Glomerular visceral epithelial cell (primary cell): ENCODE results near the gene PLCB3.
A peak's percentile ranks its signal among the peaks of the same experiment; 100 is the strongest.

Experiments used
- DNase-seq: peaks from one replicate; pipeline ENCODE4 v3.0.0-alpha.2; 2016; ENCODE audit errors: extremely low spot score

PLCB3 gene

DNA sequence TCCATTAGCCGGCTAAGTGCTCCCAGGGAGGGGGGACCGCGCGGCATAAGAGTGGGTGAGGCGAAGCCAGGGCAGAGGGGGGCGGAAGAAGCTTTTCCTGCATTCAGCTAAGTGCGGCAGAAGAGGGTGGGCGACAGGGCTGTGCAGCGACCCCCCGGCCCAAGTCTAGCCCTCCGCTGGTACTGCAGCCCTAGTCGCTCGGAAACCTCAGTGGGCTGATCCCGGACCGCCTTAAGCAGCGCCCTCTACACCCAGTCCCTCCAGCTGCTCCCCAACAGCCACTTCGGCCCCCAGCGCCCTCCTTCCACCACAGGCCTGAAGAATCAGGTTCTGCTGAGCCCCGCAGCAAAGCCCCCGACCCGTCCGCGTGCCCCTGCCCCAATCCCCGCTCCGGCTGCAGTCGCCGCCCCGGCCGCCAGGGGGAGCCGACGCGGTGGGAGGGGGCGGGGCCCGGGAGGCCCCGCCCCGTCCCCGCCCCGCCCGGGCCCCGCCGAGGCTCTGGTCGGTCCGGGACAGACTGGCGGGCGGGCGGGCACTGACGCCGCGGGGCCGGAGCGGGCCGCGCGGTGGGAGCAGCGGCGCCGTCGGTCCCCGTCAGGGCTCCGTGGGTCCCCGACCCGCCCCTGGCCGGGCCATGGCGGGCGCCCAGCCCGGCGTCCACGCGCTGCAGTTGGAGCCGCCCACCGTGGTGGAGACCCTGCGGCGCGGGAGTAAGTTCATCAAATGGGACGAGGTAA, at the start of gene PLCB3:
Gene PLCB3 (plus strand): TSS at position 515 of the 737 bp plus-strand sequence. CDS start 120 bp downstream, at position 635.
- DNase-seq, result peak; percentile 68

DNA sequence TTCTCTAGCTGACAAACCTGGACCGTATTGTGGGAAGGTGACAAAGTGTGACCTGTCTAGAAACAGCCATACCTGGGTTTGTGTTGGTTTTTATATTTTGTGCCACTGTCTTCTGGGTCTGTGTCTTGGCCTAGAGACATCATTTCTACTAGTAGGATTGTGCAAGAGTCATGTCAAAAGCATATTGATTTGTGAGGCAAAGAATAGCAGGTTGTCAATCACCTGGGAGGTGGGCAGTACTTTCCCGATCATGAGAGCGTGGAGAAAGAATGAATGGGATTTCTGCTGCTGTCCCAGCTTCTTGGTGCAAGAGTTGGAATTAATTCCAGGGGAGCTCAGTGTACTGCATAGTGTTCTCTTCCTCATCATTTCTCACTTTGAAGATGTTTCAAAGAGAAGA, 49.8 kb upstream of the PLCB3 start:
- no peak for DNase-seq

DNA sequence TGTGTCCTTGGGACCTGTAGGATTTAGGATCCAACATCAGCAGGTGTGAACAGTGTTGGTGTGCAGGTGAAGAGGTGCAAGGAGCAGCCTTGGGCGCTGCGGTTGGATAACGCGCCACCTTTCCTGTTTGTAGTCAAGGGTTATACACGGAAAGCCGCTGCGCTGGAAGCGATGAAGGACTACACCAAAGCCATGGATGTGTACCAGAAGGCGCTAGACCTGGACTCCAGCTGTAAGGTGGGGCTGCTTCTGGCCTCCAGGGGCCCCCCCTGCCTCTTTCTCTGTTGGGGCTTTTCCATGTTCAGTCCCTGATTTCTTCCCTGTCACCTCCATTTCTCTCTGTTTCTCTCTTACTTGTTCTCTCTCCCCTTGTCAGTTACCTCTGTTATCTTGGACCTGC, 48.3 kb upstream of the PLCB3 start:
- DNase-seq, result no peak

DNA sequence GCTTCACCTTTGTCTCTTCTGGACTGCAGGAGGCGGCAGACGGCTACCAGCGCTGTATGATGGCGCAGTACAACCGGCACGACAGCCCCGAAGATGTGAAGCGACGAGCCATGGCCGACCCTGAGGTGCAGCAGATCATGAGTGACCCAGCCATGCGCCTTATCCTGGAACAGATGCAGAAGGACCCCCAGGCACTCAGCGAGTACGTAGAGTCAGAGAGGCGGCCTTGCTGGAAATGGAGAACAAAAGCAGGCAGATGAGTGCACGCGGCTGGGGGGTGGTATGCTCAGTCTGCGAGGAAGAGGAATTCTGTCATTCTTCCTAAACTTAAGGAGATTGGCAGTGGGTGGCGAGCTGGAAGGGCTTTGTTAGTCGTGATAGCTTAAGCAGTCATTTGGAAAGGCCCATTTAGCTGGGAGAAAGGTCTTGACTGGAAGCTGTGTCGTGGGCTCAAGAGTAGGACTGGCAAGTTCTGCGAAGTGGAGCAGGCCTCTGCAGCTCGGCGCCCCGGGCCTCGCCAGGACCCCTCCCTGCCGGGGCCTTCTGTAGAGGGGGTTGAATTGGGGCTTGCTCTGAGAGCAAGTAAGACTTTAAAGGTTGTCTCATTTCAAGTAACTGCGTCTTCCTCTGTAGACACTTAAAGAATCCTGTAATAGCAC, 47.8 kb upstream of the PLCB3 start:
- DNase-seq, result no peak

DNA sequence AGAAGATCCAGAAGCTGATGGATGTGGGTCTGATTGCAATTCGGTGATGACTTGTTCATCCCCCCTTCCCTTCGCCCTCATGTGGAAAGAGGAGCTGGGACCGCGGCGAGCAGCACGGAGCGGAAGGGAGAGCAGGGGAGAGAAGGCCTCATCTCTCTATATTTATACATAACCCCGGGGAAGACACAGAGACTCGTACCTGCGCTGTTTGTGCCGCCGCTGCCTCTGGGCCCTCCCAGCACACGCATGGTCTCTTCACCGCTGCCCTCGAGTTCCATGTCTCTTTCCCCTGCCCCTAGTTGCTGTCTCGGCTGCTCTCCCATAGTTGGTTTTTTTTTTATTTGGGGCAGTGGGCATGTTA, 47.3 kb upstream of the PLCB3 start:
- no peak for DNase-seq

DNA sequence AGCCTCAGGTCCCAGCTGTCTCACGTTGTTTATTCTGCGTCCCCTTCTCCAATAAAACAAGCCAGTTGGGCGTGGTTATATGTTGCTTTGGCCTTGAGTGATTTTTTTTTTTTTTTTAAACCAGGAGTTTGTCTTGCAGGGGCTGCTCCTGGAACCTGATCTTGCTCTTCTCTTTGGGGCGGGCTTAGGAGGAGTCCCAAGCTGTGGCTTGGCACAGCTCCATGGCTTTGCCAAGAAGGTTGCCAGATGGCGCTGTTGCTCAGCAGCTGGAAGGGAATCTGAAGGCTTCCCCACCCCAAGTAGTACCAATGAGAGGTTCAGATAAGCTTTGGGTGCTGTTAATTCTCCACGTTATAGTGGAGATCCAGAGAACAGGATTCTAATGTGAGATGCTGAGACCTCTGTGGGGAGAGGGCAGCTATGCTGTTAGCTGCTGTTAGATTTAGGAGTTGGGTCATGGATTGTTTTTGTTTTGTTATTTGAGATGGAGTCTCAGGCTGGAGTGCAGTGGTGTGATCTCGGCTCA, 46.8 kb upstream of the PLCB3 start:
- peak; percentile 92 for DNase-seq

DNA sequence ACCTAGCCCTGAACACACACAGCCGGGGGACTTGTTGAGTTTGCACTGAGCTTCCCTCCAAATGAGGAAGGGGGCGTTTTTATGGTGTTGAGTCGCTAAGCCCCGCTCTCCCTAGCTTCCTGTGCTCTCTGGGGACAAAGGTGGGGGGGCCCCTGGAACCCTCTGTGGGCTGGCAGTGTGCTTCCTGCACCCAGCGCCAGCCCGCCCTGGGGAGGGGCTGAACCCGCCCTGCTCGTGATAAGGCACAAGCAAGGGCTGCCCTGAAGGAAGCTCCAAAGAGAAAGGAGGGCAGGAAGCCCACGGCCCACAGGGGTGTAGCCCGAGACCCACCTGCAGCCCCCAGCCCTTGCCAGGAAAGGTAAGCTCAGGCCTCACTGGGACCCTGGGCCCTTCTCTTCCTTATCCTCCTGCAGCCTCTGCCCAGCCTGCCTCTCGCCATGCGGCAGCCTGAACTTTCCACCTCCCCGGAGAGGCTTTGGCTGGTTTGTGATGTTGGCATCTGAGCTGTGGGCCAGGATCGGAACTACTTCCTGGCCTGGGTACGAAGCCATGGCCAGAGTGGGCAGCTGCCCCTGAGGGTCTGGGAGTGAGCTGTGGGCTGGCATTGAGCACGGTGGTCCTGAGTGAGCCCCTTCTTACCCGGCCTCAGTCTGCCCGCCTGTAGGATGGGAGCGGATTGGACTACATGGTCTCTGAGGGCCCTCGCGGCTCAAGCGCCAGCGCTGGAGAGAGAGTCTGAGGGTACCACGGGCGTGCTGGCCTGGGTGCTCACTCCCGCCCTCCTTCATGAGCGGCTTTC, 44.7 kb upstream of the PLCB3 start, which contains the start of gene FERMT3:
Gene FERMT3 (plus strand): TSS at position 265 of the 799 bp plus-strand sequence. CDS start 644 bp downstream, outside the sequence.
- no peak for DNase-seq

DNA sequence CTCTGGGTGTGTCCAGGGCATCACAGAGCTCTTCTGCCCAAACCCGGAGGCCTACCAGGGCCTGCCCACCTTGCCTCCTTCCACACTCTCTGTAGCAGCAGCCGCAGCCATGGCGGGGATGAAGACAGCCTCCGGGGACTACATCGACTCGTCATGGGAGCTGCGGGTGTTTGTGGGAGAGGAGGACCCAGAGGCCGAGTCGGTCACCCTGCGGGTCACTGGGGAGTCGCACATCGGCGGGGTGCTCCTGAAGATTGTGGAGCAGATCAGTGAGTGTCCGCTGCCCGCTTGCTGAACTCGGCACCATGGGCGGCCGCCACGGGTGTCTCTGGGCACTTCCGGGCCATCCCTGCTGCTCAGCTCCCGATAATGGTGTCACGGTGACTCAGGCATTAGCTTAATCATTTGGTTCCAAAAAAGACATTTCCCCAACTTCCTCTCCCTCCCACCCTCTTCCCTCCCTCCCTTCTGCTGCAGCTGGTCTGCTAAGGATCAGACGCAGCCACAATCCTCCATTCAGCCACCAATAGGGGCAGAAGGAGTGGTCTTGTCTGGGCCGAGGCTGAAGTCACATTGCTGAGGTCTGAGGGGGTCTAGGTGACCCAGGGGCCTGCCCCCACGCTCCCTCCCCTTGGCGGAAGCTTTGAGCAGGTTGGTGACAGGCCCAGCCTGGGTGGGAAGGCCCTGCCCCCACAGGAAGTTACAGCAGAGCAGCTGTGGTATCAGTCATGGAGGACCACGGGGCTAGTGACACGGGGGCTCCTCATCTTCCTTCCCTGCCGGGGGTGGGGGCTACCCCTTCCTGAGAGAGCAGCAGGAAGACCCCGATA, 43.9 kb upstream of the PLCB3 start:
- peak; percentile 35 for DNase-seq

DNA sequence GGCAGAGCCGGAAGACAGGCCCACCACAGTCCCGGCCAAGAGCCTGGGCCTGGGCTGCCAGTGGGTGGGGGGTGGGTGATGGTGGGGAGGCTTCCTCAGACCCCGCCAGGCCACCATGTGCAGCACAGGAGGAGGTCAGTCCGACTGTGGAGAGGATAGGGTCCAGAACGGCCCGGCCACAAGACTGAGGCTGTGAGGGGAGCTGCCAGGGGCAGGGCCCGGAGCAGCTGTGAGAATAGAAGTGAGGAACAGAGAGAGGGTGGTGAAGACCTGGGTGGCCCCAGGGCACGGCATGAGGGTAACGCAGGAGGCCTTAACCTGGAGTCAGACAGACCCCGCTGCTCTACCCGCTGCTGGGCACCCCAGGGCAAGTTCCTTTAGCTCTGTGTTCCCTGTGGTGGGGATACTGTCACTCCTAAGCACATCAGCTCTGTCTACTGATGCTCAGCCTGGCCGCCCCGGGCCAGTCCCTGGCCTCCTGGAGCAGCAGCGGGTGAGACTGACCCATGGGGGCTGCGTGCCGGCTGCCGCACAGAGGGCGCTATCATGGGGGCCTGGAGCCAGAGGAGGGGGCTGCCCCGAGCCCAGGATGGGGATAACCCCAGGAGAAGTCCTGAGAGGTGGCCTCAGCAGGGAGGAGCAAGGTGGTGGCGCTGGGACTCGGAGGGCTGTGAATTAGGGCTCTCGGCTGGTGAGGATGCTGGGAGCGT, 43.1 kb upstream of the PLCB3 start:
- DNase-seq, result no peak

DNA sequence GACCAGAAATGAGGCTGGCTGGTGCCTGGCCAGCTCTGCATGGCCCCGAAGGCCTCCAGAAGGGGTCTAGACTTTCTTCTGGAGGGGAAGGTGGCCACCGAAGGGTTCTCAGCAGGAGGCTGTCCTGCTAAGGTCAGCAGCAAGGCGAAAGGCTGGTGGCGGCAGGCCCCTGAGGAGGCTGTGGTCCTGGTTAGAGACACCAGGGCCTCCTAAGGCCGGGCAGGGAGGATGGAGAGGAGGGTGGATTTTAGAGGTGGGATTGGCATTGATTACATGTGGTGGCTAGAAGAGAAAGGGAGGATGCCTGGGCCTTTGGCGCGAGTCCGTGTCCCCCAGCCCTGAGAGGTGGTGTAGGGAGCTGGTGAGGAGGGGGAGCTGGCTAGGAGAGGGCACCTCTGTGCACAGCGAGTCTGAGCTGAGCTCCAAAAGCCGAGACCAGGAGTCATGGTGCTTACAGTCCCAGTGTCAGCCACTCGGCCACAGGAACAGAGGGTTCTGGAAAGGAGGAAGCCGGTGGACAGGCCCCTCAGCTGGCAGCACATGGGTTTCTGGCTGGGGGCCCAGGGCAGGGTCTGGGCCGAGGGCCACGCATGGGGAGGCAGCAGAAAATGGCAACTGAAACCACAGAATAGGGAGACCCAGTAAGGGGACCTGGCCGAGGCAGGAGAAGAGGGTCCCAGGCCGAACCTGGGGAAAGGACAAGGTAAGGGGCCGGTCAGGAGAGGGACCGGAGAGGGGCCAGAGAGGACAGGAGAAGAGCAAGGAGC, 42.4 kb upstream of the PLCB3 start:
- no peak for DNase-seq

DNA sequence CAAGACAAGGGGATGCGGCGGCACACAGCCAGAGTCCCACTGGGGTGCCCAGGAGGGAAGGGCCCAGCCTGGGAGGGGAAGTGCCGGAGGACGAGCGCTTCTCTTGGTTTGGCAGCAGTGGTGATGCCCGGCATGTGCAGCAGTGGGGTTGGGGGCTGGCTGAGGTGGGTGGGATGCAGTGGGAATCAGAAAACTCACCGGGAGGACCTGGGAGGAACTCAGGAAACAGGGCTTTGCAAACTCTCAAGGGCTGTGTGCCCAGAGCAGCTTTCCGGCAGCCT, 41.8 kb upstream of the PLCB3 start:
- no peak for DNase-seq

DNA sequence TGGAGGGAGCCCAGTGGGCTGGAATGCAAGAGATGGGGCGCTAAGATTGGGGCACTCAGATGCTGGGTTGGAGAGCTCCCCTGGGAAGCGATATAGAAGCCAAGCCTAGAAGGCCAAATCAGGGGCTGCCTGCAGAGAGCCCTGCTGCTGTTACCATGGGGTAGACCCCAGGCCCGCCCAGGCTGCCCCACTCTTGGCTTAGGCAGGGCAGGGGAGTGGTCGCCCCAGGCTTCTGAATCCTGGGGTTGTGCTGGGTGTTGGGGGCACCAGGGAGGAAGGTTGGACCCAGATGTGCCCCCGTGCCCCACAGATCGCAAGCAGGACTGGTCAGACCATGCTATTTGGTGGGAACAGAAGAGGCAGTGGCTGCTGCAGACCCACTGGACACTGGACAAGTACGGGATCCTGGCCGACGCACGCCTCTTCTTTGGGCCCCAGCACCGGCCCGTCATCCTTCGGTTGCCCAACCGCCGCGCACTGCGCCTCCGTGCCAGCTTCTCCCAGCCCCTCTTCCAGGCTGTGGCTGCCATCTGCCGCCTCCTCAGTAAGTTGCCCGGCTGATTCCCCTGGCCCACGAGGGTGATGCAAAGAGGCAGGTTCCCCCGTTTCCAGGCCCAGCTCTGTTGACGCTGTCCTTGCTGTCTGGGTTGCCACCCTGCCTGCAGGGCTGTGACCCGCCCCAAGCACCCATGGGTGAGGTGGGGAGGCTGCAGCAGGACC, 40.9 kb upstream of the PLCB3 start:
- DNase-seq, result no peak

DNA sequence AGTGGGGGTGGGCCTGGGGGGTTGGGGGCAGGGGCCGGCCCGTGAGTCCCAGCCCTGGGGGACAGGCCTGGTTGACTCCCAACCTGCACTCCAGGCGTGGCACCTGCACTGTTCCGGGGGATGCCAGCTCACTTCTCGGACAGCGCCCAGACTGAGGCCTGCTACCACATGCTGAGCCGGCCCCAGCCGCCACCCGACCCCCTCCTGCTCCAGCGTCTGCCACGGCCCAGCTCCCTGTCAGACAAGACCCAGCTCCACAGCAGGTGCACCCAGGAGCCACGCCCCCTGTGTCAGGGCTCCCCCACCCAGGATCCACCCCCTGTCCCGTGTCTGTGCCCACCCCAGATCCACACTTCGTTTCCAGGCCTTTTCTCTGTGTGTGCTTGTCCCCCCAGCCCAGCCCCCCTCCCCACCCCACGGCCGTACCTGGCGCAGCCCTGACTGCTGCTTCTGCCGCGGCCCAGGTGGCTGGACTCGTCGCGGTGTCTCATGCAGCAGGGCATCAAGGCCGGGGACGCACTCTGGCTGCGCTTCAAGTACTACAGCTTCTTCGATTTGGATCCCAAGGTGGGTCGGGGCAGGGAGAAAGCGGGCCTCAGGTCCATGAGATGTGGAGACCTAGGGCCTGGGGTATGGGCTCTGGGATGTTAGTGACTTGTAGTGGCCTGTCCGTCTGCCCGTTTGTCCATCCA, 40.0 kb upstream of the PLCB3 start:
- DNase-seq, result no peak

DNA sequence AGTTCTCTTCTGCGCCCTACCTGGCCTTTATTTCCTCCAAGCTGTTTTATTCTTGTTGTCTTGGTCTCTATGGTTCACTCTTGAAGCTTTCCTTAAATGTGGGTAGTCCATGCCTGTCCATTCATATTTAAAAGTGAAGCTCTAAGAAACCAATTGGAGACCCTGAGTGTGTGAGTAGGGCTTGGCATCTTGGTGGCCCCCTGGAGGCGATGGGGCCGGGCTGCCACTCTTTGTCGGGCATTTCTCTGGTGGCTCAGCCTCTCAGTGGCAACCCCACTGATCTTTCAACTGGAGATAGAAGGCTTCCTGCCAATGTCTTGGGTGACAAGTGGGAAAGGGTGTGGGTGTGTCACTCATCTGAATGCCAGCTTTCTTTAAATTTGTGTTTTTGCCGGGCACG, 34.5 kb upstream of the PLCB3 start:
- no peak for DNase-seq

DNA sequence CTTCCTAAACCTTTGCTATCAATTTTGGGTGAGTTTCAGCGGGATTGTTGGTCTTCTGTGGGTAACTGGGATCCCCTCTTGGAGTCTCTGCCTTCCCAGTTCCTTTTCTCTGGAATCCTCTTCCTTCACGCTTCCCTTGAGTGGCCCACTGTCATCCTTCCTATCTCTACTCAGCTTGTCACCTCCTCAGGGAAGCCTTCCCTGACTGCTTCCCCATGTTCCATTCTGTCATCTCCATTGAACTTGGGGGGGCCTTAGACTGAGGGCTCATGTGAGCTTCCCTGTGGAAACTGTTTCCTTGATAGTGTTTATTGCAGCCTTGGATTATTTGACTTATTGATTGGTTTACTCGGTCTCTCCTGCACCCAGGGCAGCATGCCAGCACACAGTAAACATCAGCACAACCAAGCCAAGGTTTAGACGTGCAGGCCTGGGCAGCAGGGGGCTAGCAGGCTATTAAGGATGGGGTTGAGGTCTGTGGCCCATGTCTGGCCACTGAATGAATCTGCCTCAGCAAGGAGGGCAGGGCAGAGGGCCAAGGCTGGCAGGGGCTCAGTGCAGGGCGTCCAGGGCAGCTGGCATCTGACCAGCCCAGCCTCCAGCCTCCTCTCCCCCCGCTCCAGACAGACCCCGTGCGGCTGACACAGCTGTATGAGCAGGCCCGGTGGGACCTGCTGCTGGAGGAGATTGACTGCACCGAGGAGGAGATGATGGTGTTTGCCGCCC, 32.5 kb upstream of the PLCB3 start:
- no peak for DNase-seq

DNA sequence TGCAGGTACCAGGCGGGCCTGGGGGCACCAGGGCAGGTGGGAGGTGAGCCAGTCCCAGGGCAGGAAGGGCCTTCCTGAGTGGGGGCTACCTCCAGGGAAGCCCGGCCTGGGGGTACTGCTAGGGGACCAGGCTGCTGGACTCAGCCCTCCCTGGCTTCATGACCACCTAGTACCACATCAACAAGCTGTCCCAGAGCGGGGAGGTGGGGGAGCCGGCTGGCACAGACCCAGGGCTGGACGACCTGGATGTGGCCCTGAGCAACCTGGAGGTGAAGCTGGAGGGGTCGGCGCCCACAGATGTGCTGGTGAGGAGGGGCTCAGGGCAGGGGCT, 32.0 kb upstream of the PLCB3 start:
- DNase-seq, result no peak

DNA sequence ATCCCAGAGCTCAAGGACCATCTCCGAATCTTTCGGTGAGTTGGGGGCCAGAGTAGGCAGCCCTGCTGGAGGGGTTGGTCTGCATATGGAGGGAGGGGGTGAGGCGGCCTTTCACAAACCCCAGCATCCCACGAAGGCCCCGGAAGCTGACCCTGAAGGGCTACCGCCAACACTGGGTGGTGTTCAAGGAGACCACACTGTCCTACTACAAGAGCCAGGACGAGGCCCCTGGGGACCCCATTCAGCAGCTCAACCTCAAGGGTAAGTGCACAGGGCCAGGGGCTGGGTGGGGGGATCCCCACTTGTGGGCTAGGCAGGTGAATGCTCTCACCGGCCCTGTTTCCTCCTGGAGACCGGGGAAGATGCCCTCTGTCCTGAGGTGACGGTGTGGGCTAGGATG, 31.6 kb upstream of the PLCB3 start:
- DNase-seq, result no peak

DNA sequence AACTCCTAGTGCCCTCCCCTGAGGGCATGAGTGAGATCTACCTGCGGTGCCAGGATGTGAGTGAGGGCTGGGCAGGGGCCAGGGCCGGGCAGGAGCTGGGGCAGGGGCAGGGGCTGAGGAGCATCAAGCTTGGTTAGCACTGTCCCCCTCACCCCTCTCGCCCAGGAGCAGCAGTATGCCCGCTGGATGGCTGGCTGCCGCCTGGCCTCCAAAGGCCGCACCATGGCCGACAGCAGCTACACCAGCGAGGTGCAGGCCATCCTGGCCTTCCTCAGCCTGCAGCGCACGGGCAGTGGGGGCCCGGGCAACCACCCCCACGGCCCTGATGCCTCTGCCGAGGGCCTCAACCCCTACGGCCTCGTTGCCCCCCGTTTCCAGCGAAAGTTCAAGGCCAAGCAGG, 31.1 kb upstream of the PLCB3 start:
- DNase-seq, result no peak

DNA sequence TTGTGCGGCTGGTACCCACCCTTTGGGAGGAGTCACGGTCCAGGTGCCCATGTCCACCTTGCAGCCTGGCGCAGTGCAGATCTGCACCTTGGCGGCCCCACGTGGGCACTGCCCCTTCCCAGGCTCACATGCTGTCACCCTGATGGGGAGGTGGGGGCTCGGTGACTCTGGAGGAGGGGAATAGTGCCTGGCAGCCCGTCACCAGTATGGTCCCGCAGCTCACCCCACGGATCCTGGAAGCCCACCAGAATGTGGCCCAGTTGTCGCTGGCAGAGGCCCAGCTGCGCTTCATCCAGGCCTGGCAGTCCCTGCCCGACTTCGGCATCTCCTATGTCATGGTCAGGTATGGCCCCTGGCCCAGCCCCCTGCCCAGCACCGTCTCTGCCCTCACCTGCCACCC, 30.5 kb upstream of the PLCB3 start:
- no peak for DNase-seq
